AG10803 (cell line): ENCODE results near the gene SLC26A3.

ENCODE experiments used
- DNase-seq: peaks from one replicate; pipeline ENCODE4 v3.0.0; 2010; ENCODE audit warnings: low read depth
- H3K4me3 ChIP-seq: 2 replicates; pipeline ENCODE4 v1.5.1; 2011; ENCODE audit warnings: mild to moderate bottlenecking, low read length, control low read depth
- CTCF ChIP-seq: conservative IDR thresholded peaks from 2 replicates; pipeline ENCODE4 v1.5.1; 2011; ENCODE audit warnings: mild to moderate bottlenecking, low read length, control low read depth, inconsistent platforms

SLC26A3 gene

GRCh38 chr7:107792364-107792763, 10.7 kb downstream of the SLC26A3 start:
- no peak overlapping the region for H3K4me3 ChIP-seq
- DNase-seq, result no peak
- TF ChIP-seq CTCF, result no peak

GRCh38 chr7:107789647-107790046, 13.4 kb downstream of the SLC26A3 start:
- no peak for TF ChIP-seq CTCF
- no peak overlapping the region for H3K4me3 ChIP-seq
- DNase-seq, result no peak

- no peak for TF ChIP-seq CTCF
- no peak overlapping the region for H3K4me3 ChIP-seq
Measured at GRCh38 chr7:107788662-107789061, 14.4 kb downstream of the SLC26A3 start.

GRCh38 chr7:107788216-107788615, 14.8 kb downstream of the SLC26A3 start:
- no peak overlapping the region for H3K4me3 ChIP-seq
- TF ChIP-seq CTCF, result no peak
- no peak for DNase-seq

More at GRCh38 chr7:107788662-107789061, 14.4 kb downstream of the SLC26A3 start:
- no peak for DNase-seq

- no peak for TF ChIP-seq CTCF
- DNase-seq, result no peak
- no peak overlapping the region for H3K4me3 ChIP-seq
Measured at GRCh38 chr7:107785926-107786325, 17.1 kb downstream of the SLC26A3 start.

GRCh38 chr7:107785170-107785569, 17.9 kb downstream of the SLC26A3 start:
- no peak for TF ChIP-seq CTCF
- no peak for DNase-seq
- H3K4me3 ChIP-seq, result no peak overlapping the region

GRCh38 chr7:107783648-107784047, 19.4 kb downstream of the SLC26A3 start:
- no peak for DNase-seq
- TF ChIP-seq CTCF, result no peak
- H3K4me3 ChIP-seq, result no peak overlapping the region
